Measurements from ENCODE around the gene GCSH. TPM values are rescaled to one million over a fixed set of nuclear protein-coding genes. Genes with fewer than 3 reads are reported as not detected.

Gene GCSH
- total and polyA plus RNA-seq, 8 donors: 4.9 to 36.4 (median 24.2) TPM

DNA sequence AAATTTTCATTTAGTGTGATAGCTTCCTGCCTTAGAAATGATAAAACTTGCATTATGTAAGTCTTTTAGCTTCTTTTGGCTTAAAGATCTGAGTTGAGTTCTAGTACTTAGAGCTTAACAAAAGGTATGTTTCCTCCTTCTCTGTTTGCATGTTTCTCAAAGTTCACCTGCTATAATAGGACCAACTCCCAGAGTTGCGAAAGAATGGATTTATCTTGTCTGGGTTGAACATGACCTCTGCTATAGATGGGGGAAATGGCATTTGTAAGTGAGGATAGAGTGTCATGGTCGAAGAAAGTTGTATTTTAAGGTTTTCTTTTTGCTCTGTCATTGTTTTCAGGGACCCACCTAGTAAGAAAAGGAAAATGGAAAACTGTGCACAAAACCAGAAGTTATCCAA lies 53.4 kb downstream of the GCSH start:
- intact Hi-C loops (cut with DNase I; ENCODE audit: low total_unique reads): no loop called here
- no peak for DNase-seq
- Histone ChIP-seq H3K4me3 (no peak overlapping the region), H3K27me3 (no peaks in the 10 kb centered on the region), H3K4me1 (peaks cover under 1 to 20% (median 16%) of the 10 kb centered on the region in 4 donors), H3K9me3 (peaks cover 0 to 2% (median 0%) of the 10 kb centered on the region in 4 donors), H3K36me3 (peaks cover 39 to 55% (median 53%) of the 10 kb centered on the region in 4 donors), H3K27ac (no peak overlapping the region)
- WGBS, 5 donors: 90 to 99% (median 96%) methylated on average over 2 of the region's 2 CpGs
- TF ChIP-seq, protein P1, sequence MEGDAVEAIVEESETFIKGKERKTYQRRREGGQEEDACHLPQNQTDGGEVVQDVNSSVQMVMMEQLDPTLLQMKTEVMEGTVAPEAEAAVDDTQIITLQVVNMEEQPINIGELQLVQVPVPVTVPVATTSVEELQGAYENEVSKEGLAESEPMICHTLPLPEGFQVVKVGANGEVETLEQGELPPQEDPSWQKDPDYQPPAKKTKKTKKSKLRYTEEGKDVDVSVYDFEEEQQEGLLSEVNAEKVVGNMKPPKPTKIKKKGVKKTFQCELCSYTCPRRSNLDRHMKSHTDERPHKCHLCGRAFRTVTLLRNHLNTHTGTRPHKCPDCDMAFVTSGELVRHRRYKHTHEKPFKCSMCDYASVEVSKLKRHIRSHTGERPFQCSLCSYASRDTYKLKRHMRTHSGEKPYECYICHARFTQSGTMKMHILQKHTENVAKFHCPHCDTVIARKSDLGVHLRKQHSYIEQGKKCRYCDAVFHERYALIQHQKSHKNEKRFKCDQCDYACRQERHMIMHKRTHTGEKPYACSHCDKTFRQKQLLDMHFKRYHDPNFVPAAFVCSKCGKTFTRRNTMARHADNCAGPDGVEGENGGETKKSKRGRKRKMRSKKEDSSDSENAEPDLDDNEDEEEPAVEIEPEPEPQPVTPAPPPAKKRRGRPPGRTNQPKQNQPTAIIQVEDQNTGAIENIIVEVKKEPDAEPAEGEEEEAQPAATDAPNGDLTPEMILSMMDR (IDR thresholded peaks at IDR 0.05): no peak
- TF ChIP-seq POLR2A (IDR thresholded peaks at IDR 0.05) (no peak), POLR2AphosphoS5 (IDR thresholded peaks at IDR 0.05) (no peak), EP300 (IDR thresholded peaks at IDR 0.05) (no peak)

DNA sequence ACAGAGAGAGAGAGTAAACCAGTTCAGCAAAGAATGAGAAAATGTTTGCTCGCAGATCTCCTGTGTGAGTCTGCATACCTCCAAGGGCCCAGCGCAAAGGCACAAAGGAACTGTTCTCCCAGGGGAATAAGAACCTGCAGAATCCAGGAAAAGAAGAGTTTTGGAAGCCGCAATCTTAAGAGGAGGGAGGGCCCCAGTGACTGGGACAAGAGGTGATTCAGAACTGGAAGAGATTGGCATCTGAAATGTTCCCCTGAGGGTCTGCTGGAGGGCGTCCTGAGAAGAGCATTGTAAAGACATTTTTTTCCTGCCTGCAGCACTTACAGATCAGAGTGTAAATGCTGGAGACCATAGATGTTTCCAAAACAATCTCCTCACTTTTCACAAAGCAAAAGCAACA lies 54.5 kb downstream of the GCSH start:
- H3K27ac ChIP-seq: no peak overlapping the region
- WGBS, 5 donors: 88 to 95% (median 92%) methylated on average over 4 of the region's 4 CpGs
- H3K4me3 ChIP-seq: no peak overlapping the region
- DNase-seq: no peak
- H3K27me3 ChIP-seq: no peaks in the 10 kb centered on the region
- intact Hi-C loops (cut with DNase I; ENCODE audit: low total_unique reads): no loop called here
- TF ChIP-seq EP300 (IDR thresholded peaks at IDR 0.05) (no peak), POLR2AphosphoS5 (IDR thresholded peaks at IDR 0.05) (no peak), POLR2A (IDR thresholded peaks at IDR 0.05) (no peak)
- TF ChIP-seq, protein P1 (IDR thresholded peaks at IDR 0.05): no peak
- no peaks in the 10 kb centered on the region for H3K9me3 ChIP-seq
- H3K4me1 ChIP-seq: peaks cover 10 to 31% (median 27%) of the 10 kb centered on the region in 4 donors
- H3K36me3 ChIP-seq: peaks cover 39 to 55% (median 53%) of the 10 kb centered on the region in 4 donors

DNA sequence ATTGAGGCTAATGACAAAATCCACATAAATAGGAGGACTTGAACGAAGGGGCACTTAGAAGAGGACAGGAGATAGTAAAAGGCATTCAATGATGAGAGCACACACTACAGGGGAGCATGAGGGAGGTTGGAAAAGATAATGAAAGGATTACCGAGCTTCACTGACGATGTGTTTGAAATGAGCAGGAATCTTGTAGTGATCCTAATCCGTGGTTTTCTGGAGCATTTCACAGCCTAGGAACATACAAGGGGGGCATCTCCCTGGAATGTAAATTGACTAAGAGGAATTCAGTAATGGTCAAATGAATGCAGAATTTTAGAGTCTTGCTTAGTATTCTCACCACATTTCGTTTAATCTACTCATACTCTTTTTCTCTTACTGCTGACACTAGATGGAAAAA lies 55.4 kb downstream of the GCSH start:
- 82 to 87% (median 86%) methylated on average over 5 of the region's 5 CpGs for WGBS, 5 donors
- TF ChIP-seq POLR2A (IDR thresholded peaks at IDR 0.05): no peak

DNA sequence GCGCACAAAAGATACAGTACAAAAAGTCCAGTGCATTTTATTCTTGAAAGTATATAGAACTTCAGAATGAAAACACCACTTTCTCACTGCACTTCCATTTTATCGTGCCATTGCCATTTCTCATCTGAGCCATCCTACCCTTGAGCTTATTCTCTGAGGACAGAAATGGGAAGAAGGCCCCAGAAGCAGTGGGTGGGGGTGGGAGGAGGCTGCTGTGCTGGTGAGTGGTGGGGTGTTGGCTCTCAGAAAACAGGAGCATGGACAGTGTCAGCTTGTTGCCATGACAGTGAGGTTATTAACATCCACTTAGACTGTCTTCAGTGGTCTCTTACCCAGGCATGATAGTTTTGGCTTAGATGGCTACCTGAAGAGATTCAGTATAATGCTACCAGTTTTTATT lies 56.1 kb downstream of the GCSH start:
- TF ChIP-seq POLR2AphosphoS5 (IDR thresholded peaks at IDR 0.05) (no peak), POLR2A (IDR thresholded peaks at IDR 0.05) (no peak), EP300 (IDR thresholded peaks at IDR 0.05) (no peak)
- TF ChIP-seq, protein P1 (IDR thresholded peaks at IDR 0.05): no peak
- no peak for DNase-seq
- Histone ChIP-seq H3K9me3 (no peaks in the 10 kb centered on the region), H3K36me3 (peaks cover 34 to 46% (median 43%) of the 10 kb centered on the region in 4 donors), H3K27me3 (no peaks in the 10 kb centered on the region), H3K4me3 (no peak overlapping the region), H3K27ac (no peak overlapping the region), H3K4me1 (peaks cover 12 to 38% (median 34%) of the 10 kb centered on the region in 4 donors)
- intact Hi-C loops (cut with DNase I; ENCODE audit: low total_unique reads): no loop called here
- WGBS, 5 donors: 89 to 99% (median 97%) methylated on average over 2 of the region's 2 CpGs

More for the DNA sequence above, 55.4 kb downstream of the GCSH start:
- Histone ChIP-seq H3K36me3 (peaks cover 39 to 53% (median 51%) of the 10 kb centered on the region in 4 donors), H3K27ac (no peak overlapping the region), H3K4me1 (peaks cover 12 to 34% (median 31%) of the 10 kb centered on the region in 4 donors), H3K27me3 (no peaks in the 10 kb centered on the region), H3K4me3 (no peak overlapping the region), H3K9me3 (no peaks in the 10 kb centered on the region)
- DNase-seq: no peak
- intact Hi-C loops (cut with DNase I; ENCODE audit: low total_unique reads): no loop called here

DNA sequence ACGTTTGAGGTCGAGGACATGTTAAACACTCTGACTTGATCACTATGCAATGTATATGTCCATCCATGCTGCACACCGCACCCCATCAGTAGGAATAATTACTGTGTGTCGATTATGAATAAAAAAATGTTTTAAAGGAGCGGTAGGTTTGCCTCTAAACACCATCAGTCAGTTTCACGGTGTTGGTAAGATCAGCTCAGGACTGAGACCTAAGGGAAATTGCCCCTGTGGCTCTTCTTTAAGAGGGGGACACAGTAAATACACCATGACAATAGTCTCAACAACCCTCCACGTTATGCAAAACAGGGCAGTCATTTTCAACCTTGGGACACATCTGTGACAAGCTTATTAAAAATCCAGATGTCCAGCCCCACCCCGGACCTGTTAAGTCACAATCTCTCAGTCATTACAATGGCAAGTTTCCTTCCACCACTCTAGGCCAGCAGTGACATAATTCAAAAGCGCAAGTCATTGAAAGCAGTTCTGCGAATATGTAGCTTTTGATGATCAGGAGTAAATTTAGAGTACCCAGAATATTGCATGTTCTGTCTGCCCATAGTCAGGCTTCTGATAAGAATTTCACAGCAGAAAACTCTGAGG lies 59.3 kb downstream of the GCSH start:
- peak in 1 of 2 donors; percentile 46 for DNase-seq
- 21 to 26% (median 24%) methylated on average over 10 of the region's 10 CpGs for WGBS, 5 donors
- peaks cover 12 to 38% (median 34%) of the 10 kb centered on the region in 4 donors for H3K4me1 ChIP-seq
- H3K27ac ChIP-seq: peak overlapping the region in 4 of 5 donors; percentile 64 to 88 (median 80)
- intact Hi-C loops (cut with DNase I; ENCODE audit: low total_unique reads): no loop called here
- peak overlapping the region; percentile 58 to 88 (median 82) for H3K4me3 ChIP-seq
- H3K36me3 ChIP-seq: peaks cover 6 to 13% (median 11%) of the 10 kb centered on the region in 4 donors
- H3K9me3 ChIP-seq: no peaks in the 10 kb centered on the region
- no peaks in the 10 kb centered on the region for H3K27me3 ChIP-seq
- TF ChIP-seq POLR2A (IDR thresholded peaks at IDR 0.05): no peak
- TF ChIP-seq POLR2AphosphoS5 (IDR thresholded peaks at IDR 0.05): no peak
- TF ChIP-seq, protein P1 (IDR thresholded peaks at IDR 0.05): no peak
- TF ChIP-seq EP300 (IDR thresholded peaks at IDR 0.05): no peak

All from stomach (tissue), 9 donors.